ENCODE measurements around the gene VIL1. TPM values are rescaled to one million over a fixed set of nuclear protein-coding genes. Genes with fewer than 3 reads are reported as not detected.

VIL1 gene
- total RNA-seq, 4 donors from 2014 or later, result not detected

DNA sequence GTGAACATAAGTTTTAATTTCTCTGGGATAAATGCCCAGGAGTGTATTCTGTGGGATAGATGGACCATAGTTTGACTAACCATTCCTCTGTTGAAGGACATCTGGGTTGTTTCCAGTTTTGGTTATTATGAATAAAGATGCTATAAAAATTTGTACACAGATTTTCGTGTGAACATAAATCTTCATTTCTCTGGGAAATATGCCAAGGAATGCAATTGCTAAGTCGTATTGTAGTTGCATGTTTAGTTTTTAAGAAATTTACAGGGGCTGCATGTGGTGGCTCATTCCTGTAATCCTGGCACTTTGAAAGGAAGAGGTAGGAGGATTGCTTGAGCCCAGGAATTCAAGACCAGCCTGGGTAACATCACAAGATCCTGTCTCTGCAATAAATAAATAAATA, 43.7 kb upstream of the VIL1 start:
- no peak overlapping the region for H3K4me3 ChIP-seq
- no peaks in the 10 kb centered on the region for H3K36me3 ChIP-seq
- no peaks in the 10 kb centered on the region for H3K27me3 ChIP-seq
- H3K4me1 ChIP-seq, result peaks cover 0 to 3% (median 1%) of the 10 kb centered on the region in 4 donors
- DNase-seq (ENCODE audit: low spot score in 2 of 2), result no peak
- H3K27ac ChIP-seq, result no peak overlapping the region
- TF ChIP-seq, protein P1, sequence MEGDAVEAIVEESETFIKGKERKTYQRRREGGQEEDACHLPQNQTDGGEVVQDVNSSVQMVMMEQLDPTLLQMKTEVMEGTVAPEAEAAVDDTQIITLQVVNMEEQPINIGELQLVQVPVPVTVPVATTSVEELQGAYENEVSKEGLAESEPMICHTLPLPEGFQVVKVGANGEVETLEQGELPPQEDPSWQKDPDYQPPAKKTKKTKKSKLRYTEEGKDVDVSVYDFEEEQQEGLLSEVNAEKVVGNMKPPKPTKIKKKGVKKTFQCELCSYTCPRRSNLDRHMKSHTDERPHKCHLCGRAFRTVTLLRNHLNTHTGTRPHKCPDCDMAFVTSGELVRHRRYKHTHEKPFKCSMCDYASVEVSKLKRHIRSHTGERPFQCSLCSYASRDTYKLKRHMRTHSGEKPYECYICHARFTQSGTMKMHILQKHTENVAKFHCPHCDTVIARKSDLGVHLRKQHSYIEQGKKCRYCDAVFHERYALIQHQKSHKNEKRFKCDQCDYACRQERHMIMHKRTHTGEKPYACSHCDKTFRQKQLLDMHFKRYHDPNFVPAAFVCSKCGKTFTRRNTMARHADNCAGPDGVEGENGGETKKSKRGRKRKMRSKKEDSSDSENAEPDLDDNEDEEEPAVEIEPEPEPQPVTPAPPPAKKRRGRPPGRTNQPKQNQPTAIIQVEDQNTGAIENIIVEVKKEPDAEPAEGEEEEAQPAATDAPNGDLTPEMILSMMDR (IDR thresholded peaks at IDR 0.05), result no peak
- TF ChIP-seq EP300 (IDR thresholded peaks at IDR 0.05) (no peak), POLR2A (IDR thresholded peaks at IDR 0.05) (no peak)
- no peaks in the 10 kb centered on the region for H3K9me3 ChIP-seq
- WGBS, 2 donors, result 18 to 26% methylated on average over 2 of the region's 2 CpGs

DNA sequence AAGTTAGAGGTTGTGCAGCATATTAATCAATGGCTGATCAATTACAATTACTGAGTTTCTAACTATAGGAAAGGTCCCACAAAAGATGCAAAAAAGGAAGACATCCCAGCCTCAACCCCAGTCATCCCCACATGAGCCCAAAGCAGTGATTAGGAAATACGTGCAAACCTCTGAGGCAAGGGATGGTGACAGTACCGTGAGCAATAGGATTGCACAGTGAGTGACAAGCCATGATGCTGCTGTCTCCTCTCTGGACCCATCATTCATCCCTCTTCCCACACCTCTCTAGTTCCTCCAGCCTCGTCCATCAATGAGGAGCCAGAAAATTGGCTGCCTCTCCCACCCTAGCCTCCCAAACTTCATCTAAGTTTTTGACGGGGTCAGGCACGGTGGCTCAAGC, 40.9 kb upstream of the VIL1 start:
- Histone ChIP-seq H3K27ac (no peak overlapping the region), H3K4me1 (no peaks in the 10 kb centered on the region), H3K9me3 (no peaks in the 10 kb centered on the region), H3K36me3 (no peaks in the 10 kb centered on the region), H3K27me3 (no peaks in the 10 kb centered on the region), H3K4me3 (no peak overlapping the region)
- no peak for DNase-seq (ENCODE audit: low spot score in 2 of 2)
- 82 to 86% methylated on average over 5 of the region's 5 CpGs for WGBS, 2 donors
- TF ChIP-seq POLR2A (IDR thresholded peaks at IDR 0.05), result no peak
- TF ChIP-seq, protein P1 (IDR thresholded peaks at IDR 0.05), result no peak
- no peak for TF ChIP-seq EP300 (IDR thresholded peaks at IDR 0.05)

GRCh38 chr2:218381916-218382366, 37.0 kb upstream of the VIL1 start, which contains the start of gene SLC11A1:
TSS of gene SLC11A1 (plus strand) at chr2:218382273. CDS start at chr2:218382369, 96 bp downstream.
- H3K27me3 ChIP-seq, result no peaks in the 10 kb centered on the region
- DNase-seq (ENCODE audit: low spot score in 2 of 2), result peak in 1 of 2 donors; percentile 72
- 67 to 79% methylated on average over 13 of the region's 13 CpGs for WGBS, 2 donors
- TF ChIP-seq EP300 (IDR thresholded peaks at IDR 0.05), result peak; percentile 38 to 80
- TF ChIP-seq, protein P1 (IDR thresholded peaks at IDR 0.05), result no peak
- peak in 1 of 2 donors; percentile 26 for TF ChIP-seq POLR2A (IDR thresholded peaks at IDR 0.05)
- no peaks in the 10 kb centered on the region for H3K36me3 ChIP-seq
- no peaks in the 10 kb centered on the region for H3K4me1 ChIP-seq
- peak within 1 kb of the TSS in 3 of 4 donors; percentile 54 to 66 (median 59) for H3K27ac ChIP-seq
- no peaks in the 10 kb centered on the region for H3K9me3 ChIP-seq
- peak within 1 kb of the TSS in 2 of 4 donors; percentile 15 to 30 for H3K4me3 ChIP-seq

DNA sequence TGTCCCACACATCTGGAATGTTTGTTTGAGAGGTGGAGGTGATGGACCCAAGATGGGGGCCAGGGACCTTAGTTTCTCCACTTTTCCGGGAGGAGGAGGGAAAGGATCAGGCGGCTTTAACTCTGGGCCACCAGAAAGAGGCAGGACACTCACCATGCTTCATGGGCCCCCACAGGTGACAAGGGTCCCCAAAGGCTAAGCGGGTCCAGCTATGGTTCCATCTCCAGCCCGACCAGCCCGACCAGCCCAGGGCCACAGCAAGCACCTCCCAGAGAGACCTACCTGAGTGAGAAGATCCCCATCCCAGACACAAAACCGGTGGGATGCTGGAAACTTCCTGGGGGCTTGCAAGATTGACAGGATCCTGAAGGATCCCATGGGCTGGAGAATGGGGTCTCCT, 36.1 kb upstream of the VIL1 start:
- Histone ChIP-seq H3K27ac (peak overlapping the region in 2 of 4 donors; percentile 54 to 66), H3K9me3 (no peaks in the 10 kb centered on the region), H3K4me3 (peak overlapping the region in 2 of 4 donors; percentile 15 to 30), H3K36me3 (no peaks in the 10 kb centered on the region), H3K4me1 (peaks cover 0 to 8% (median 0%) of the 10 kb centered on the region in 4 donors), H3K27me3 (no peaks in the 10 kb centered on the region)
- TF ChIP-seq POLR2A (IDR thresholded peaks at IDR 0.05) (no peak), EP300 (IDR thresholded peaks at IDR 0.05) (no peak)
- TF ChIP-seq, protein P1 (IDR thresholded peaks at IDR 0.05), result no peak
- 84 to 94% methylated on average over 6 of the region's 6 CpGs for WGBS, 2 donors
- DNase-seq (ENCODE audit: low spot score in 2 of 2), result no peak

DNA sequence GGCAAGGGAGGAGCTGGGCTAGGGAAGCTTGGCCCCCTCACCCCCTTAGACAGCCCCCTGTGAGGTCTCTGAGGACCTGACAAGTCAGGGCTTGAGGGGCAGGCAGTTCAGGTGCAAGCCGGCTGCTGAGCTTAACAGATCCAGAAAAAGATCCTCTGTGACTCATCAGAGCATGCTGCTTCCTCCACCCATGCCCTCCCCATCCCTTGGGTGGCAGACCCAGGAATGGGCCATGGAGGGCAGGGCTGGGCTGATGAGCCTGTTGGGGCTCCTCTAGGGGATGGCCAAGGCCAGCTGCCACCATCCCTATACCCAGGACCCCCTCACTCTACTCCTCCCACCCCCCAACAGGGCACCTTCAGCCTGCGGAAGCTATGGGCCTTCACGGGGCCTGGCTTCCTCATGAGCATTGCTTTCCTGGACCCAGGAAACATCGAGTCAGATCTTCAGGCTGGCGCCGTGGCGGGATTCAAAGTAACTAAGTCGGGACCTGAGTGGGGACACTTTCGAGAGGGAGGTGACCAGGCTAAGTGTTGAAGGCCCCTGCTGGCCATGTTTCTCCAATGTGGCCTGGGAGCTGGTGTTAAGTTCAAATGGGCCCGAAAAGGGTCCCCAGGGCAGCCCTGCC, 34.9 kb upstream of the VIL1 start:
- no peaks in the 10 kb centered on the region for H3K27me3 ChIP-seq
- WGBS, 2 donors, result 85% methylated on average over 10 of the region's 10 CpGs

More for the DNA sequence above, 34.9 kb upstream of the VIL1 start:
- H3K36me3 ChIP-seq, result no peaks in the 10 kb centered on the region
- DNase-seq (ENCODE audit: low spot score in 2 of 2), result no peak
- peak overlapping the region in 2 of 4 donors; percentile 54 to 66 for H3K27ac ChIP-seq
- H3K9me3 ChIP-seq, result no peaks in the 10 kb centered on the region
- TF ChIP-seq EP300 (IDR thresholded peaks at IDR 0.05), result no peak
- H3K4me1 ChIP-seq, result peaks cover 0 to 11% (median 0%) of the 10 kb centered on the region in 4 donors
- peak overlapping the region in 1 of 4 donors; percentile 30 for H3K4me3 ChIP-seq

All from tibial nerve (tissue), 4 donors.